Hematopoietic multipotent progenitor cell treated with erythropoietin and hydrocortisone succinate and interleukin-3 and kit ligand, for 15 days (in vitro differentiated cells): ENCODE results near the gene ARL11.

Source experiments
- DNase-seq: peaks from one replicate; pipeline ENCODE4 v3.0.0-alpha.2; 2015; ENCODE audit warnings: low spot score

The ARL11 gene

DNA sequence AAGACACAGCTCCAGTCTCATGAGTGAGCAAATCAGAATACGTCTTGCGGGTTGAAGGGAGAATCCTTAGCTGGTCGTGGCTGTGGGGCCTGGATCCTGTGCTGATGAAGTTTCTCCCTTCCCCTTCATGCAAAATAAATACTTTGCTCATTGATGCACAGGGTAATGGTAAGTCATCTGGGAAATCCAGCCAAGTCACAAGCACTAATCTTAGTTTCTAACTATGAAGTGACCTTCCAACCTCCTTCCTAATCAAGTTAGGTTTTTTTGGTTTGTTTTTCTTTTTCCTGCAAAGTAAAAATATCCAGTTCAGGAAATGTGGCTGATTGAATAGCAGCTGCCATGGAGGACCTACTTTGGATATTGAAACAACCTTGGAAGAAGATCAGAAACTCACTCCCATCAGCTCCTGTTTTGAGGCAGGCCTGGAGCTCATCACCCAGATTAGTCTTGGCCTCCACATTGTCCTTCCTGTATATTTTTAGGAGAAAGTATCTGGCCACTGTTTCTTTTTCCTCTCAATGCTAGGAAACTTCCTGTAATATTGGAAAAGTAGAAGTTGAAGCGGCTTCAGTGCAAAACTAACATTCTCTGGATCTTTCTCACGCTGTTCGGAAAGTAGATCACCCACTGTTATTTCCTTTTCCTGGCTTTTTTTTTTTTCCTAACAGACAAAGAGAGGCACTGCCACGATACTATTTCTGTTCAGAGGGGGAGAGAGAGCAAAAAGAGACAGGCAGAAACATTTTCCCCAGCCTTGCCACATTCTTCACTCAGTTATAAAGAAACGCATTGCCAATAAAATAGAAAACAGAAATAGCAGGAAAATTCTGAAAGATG, 12.3 kb upstream of the ARL11 start:
- DNase-seq, result no peak

DNA sequence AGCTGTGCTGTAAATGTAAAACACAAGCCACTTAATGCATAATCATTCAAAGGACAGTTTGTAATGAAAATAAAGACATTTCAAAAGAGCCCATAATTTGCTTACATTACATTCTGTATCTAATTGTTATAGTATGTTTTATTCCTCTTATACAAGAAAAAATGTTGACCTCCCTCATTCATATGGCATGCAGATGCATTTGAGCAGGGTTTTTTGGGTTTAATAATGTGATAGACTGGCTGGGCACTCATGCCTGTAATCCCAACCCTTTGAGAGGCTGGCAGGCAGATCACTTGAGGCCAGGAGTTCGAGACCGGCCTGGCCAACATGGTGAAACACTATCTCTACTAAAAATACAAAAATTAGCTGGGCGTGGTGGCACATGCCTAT, 11.6 kb upstream of the ARL11 start:
- DNase-seq, result no peak

DNA sequence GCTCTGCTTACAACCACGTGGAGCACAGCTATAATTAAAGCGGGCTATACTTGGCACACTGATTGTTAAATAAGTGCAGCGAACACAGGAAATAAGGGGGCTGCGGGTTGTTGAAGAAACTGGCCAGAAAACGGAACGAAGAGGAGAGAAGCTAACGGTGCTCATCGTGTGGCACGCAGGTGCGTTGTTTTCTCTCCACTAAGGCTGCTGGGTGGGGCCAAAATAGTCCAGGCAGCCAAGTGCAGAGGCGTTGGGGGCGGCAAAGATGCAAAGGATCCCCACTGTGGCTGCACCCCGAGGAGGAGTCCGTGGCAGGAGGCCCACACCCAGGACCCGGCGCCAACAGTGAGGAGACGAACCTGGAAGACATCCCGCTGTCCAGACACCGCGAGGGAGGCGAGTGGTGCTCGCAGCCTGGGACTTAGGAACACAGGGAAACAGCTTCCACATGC, 8.1 kb upstream of the ARL11 start:
- DNase-seq, result no peak

DNA sequence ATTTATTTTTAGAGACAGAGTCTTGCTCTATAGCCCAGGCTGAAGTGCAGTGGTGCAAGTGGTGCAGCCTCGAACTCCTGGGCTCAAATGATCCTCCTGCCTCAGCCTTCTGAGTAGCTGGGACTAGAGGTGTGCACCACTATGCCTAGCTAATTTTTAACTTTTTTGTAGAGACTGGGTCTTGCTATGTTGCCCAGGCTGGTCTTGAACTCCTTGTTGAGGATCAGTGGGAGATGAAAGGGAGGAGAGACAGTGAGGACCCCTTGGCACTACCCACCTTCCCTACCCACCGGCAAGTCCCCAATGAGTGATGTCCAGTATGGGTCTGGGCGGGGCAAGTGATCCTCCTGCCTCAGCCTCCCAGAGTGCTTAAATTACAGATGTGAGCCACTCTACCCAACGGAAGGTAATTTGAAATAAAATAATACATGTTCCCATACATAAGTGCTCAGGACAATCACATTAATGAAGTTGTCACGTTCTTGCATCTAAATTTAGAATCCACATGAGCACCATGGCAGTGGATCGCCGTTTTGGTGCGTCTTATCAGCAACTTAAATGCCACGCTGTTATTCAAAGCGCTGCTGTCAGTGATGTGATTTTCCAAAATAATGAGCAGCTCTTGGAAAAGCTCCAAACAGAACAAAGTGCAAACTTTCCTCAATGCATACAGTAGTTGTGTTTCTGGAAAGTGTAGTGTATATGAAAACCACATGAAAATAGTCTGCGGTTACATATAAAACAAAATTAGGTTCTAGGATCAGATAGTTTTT, 5.9 kb upstream of the ARL11 start:
- DNase-seq, result no peak

DNA sequence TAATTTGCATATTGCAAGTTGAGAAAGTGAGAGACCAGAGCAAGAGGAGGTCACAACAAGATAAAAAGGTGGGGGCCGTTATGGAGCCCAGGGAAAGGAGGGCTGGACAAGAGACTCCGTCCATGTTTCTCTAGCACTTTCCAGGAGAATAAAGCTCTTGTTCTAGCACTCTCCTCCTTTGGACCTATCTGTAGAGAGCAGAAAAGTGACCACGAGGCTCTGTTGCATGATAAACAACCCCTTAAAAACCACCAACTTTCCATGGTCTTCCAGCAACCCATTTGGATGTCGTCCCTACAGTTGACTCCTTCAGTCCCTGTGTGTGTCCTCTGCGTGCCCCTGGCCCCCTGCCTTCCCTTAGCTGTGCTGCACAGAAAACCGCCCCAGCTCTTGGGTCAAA, 4.1 kb upstream of the ARL11 start:
- DNase-seq, result no peak

DNA sequence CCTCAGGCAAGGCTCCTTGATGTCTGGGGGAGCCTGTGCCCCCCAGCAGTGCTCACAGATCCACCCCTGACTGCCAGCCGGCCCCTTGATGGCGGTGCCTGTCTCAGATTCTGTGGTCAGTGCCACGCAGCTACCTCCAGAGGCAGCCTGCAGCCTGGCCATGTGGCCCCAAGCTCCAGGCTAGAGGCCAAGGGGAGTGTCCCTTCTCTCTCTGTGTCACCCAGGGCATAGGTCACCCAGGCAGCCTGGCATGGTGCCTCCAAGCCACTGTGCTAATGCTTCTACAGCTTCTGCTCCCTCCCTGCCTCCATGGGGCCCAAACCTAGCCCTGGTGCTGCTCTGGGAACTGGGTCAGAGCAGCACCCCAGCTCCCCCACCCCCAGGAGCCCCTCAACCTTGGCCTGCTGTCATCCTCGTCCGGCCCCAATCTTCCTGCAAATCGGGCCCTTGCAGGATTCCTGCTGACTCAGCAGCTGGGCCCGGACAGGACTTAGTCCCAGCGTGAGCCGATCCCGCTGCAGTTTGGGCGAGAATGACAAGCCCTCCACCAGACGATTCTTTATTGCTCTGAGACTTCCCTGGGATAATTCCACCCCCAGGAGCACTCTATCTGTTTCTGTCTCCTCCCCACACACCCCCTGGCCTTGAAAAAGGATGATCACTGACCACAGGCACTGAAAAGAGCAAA, 2.8 kb upstream of the ARL11 start:
- DNase-seq, result no peak

DNA sequence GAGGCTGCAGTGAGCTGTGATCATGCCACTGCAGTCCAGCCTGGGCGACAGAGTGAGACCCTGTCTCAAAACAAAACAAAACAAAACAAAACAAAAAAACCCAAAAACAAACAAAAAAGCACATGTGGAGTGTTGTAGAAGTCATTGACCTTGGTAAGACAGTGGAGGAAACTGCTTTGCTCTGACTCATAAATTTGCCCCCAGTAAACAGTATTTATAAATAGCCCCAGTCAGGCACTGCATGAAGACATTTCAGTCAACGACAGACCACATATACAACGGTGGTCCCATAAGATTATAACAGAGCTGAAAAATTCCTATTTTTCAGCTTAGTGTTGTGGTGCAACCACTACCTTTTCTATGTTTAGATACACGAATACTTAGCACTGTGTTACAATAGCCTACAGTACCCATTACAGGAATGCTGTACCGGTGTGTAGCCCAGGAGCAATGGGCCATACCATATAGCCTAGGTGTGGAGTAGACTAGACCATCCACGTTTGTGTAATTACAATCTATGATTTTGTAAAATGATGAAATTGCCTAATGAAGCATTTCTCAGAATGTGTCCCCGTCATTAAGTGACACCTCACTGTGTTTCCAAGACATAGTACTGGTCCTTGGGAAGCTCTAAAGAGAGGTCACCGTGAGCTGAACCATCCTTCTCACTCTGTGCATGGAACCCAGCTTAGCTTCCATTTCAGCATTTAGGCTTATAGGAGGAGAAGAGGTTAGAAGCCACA, 1.1 kb downstream of the ARL11 start:
- DNase-seq, result no peak

DNA sequence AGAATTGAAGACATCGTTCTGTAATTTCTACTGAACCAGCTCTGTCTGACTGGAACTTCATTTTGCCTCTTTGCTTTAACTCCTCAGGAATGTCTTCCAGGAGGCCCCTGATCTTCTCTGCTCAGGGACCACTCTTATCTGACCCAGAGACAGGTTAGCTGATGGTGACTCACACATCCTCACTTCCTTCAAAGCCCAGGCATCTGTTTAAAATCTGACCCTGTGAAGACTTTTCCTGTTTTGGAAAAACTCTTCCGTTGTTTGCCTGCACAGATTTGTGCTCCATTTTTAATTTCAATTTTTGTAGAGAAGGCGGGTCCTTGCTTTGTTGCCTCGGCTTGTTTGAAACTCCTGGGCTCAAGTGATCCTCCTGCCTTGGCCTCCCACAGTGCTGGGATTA, 1.6 kb downstream of the ARL11 start:
- DNase-seq, result no peak

DNA sequence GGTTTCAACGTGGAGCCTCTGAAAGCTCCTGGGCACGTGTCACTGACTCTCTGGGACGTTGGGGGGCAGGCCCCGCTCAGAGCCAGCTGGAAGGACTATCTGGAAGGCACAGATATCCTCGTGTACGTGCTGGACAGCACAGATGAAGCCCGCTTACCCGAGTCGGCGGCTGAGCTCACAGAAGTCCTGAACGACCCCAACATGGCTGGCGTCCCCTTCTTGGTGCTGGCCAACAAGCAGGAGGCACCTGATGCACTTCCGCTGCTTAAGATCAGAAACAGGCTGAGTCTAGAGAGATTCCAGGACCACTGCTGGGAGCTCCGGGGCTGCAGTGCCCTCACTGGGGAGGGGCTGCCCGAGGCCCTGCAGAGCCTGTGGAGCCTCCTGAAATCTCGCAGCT, 2.3 kb downstream of the ARL11 start:
- no peak for DNase-seq

DNA sequence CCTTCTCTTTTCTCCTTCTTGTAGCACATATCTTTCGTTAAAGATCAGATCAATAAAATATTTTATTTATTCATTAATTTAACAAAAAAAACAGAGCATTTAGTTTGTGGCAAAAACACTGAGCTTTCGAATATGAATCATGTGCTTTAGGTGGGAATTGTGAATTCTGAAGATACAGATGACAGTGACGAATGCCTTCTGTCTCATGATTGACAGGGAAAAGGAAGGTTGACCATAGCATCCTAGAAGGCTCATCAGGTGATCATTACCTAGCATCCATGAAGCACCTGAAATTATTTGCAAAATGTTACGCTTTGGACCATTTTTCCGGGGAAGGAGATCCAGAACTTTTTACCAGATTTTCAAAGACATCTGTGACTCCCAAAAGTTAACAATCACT, 3.8 kb downstream of the ARL11 start:
- no peak for DNase-seq

DNA sequence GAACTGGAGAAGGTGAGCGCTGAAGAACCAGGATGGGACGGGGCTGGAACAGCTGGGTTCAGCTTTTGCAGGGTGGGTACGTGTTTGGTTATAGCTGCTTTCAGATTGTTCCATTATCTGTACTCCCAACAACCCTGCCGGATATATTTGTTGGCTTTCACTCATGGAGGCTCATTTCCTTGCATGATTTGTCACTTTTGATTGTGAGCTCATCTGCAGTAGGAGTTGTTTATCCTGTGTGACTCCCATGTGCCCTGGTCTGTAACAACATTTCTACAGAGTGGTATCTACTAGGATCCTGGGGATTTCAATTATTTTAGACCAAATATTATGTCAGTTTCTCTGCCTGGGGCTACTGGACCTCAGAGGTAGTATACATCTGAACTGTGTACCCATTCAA, 5.4 kb downstream of the ARL11 start:
- no peak for DNase-seq

DNA sequence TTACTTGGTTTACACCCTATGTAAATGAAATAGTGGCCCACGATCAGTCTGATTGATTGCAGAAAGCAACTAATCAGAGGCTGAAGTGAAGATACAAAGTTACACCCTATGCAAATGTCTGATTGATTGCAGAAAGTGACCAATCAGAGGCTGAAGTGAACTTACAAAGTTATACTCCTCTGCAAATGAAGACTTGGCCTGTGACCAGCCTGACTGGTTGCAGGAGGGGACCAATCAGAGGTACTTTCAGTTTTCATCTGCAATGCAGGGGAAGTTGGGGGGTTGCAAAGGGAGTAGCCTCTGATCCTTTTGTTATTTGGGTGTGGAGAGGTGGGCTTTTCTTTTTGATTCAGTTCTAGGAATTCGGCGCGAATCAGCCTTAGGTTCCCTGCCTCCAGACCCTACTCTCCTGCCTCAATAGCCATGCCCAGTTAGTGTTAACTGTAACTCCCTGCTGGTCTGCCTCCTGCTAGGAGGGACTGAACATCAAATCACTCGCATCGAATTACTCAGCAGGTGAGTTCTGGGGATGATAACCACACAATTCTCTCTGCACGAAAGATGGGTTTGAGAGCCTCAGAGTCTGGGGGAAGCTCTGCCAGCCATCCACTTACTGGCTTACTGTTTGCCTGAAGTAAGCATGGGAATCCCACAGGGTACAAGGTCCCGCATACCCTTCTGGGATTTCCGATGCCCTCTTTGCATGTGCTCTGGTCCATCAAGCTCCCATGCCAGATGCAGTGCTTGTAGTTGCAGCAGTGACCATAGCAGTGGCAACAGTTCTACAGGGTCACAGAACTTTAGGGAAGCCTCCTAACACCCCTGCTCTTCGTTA, 7.5 kb downstream of the ARL11 start:
- no peak for DNase-seq

DNA sequence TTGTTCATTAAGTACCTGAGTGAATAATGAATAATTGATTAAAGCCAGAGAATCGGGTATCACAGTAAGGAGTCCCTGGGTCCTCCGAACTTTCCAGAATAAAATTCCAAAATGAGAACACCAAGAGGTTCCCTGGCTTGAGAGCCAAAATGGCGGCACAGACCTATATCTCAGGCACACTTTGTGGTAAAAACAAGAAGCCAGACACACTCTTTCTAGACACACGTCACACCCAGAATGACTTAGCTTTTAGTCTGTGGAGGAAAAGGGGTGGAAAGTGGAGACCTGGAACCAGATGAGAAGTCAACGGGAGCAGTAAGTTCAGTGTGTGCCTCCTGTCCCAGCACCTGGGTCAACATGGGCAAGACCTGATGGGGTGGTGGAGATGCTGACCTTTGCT, 8.4 kb downstream of the ARL11 start:
- no peak for DNase-seq

DNA sequence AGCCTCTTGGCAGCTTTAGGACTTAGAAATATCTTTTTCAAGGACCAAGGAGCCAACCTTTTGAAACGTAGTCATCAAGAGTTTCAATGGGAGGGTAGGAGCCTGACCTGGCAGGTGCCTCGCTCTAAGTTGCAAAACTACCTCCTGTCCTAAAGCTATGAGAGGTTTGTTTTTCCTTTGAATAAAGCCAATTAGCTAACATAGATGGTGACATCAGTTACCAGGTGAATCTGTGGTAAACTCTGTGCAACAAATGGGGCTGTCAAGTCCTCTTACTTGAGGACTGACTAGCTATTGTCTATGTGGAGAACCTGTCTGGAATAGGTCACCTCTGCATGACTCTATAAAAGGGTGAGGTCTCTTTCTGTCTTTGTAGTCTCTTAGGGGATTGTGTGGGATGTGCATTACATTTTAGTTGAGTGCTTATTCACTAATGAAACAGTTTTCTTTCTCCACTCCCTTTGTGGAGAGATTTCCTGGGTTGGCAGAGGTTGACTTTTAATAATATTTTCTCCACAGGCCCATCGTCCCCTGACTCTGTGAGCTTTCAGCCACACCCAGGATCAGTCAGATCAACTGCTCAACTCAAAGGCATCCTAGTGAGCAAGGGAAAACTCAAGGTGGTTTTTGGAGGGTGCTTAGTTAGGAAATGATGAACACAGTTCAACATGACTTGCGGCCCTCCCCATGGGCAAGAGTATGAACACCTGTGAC, 9.9 kb downstream of the ARL11 start:
- no peak for DNase-seq

DNA sequence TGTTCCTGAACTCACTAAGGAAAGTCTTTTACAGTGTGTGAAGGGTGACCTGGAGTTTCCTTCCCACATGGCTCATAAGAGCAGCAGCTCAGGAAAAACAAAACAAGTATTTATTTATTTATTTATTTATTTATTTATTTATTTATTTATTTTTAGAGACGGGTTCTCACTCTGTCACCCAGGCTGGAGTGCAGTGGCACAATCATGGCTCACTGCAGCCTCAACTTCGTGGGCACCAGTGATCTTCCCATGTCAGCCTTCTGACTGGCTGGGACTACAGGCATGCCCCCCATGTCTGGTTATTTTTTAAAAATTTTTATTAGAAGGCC, 10.4 kb downstream of the ARL11 start:
- no peak for DNase-seq

DNA sequence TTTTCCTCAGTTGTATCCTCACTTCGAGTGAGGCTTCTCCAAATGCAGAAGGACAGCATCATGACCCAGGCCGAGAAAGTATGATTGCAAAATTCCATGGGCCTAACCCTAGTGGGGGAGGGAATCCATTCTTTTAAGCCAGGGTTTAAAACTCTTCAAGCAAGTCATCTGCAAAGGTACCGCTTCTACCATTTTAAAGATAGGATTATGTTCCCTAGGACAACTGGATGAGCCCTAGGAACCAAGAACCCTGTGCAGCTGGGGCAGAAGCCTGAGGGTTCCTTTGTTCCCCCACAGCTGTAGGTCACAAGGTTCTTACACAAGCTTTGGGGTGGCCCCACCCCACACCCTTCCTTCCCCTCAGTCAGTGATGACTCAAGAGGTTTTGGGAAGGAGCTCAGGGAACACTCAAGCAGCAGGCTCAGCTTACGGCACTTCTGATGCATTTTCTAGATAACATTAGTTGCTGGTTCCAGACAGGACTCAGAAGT, 13.5 kb downstream of the ARL11 start:
- no peak for DNase-seq

DNA sequence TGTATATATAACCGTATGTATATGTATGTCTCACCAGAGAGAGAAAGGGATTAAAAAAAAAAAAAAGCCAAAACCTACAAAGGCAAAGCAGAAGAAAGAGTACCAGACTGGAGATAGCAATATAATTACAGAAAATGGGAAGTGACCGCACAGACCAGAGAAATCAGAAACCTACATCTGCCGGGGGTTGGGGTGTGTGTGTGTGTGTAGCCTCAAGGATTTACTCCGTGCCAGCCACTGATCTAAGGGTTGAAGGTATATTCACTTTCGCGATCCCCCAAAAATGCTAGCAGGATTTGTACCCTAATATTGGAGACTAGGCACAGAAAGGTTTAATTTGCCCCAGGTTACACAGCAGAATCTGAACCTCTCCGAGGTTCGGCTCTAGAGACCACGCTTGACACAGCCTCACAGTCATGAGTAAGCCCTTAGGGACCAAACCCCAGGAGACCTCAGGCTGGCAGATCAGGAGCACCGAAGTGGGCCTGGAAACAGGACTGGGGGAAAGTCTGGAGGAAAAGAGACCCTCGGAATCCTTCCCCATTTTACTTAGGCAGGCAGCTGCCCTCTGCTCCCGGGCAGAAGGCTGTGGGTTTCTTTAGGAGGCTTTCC, 14.8 kb downstream of the ARL11 start:
- no peak for DNase-seq

DNA sequence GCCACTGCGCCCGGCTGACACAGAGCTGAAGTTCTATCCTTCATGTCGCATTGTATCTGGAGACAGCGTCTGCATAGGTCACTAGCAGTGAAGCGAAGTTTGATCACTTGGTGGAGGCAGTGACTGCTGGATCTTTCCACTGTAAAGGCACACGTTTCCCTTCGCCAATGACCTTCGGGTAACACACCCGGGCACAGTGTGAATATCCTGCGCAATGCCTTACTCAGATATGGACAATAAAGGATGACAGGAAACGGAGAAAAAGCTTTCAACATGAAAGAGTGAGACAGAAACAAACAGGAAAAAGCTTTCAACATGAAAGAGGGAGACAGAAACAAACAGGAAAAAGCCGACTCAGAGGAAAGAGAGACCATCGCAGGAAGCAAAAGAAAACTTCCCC, 17.1 kb downstream of the ARL11 start:
- DNase-seq, result no peak

DNA sequence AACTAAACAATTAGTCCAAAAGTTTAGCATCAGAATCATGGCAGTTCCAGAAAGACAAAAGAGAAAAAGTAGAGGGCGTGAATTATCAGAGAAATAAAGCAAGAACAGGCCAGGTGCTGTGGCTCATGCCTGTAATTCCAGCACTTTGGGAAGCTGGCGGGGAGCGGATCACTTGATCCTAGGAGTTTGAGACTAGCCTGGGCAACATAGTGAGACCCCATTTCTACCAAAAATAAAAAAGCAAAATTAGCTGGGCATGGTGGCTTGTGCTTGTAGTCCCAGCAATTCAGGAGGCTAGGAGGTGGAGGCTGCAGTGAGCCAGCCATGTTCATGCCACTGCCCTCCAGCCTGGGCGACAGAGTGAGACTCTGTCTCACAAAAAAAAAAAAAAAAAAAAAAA, 18.4 kb downstream of the ARL11 start:
- DNase-seq, result no peak
